ENCODE data around the gene GH2.

GH2 gene

DNA sequence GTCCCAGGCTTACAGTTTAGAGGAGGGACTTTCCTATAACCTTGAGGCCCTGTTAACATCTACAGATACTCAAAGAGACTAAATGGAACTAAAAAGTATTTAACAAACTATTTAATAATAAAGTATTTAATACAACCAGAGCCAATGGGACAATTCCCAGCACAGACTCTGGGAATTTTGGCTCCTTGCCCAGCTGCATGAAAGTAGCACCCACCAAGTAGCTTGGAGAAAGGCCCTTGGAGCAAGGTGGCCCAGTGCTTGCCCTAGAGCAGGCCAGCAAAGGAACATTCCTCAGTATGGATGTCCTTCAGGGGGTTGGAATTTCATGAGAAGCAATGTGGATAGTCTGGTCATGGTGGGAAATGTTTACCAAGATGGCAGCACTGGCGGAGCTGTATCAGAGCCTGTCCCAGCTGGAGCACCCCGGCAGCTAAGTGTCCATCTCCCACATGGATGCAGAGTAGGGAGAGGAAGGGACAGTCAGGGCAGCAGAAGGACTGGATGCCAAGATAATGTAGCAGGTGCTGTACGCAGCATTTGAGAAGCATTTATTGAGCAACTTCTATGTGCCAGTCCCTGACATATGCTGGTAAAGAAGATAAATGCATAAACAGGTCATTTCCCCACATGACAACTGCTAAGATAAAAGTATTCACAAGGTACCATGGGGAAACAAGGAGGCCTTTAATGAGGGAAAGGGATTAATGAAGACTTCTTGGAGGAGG lies 34.1 kb downstream of the GH2 start:
- no peak for TF ChIP-seq CTCF (IDR thresholded peaks at IDR 0.05; ENCODE audit: low read depth, low read length)

DNA sequence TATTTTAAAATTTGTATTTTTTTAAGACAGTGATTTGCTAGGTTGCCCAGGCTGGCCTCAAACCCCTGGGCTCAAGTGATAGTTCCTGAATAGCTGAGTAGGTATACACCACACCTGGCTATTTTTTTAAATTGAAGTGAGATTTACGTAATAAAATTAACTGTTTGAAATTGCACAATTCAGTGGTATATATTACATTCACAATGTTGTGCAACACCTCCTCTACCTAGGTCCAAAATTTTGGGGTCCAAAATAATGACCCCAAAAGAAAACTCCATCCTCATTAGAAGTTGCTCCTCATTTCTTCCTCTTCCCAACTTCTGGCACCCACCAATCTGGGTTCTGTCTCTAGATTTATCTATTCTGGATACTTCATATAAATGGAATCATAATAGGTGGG lies 36.2 kb downstream of the GH2 start:
- no peak for DNase-seq (ENCODE audit: low read depth in 2 of 2)
- TF ChIP-seq CTCF (IDR thresholded peaks at IDR 0.05; ENCODE audit: low read depth, low read length): no peak
- H3K4me3 ChIP-seq (replicated peaks in 1 of 2; ENCODE audit: low read depth in 2 of 2, low read length in 2 of 2): no peak overlapping the region

More for the DNA sequence above, 34.1 kb downstream of the GH2 start:
- DNase-seq (ENCODE audit: low read depth in 2 of 2): no peak
- no peak overlapping the region for H3K4me3 ChIP-seq (replicated peaks in 1 of 2; ENCODE audit: low read depth in 2 of 2, low read length in 2 of 2)

DNA sequence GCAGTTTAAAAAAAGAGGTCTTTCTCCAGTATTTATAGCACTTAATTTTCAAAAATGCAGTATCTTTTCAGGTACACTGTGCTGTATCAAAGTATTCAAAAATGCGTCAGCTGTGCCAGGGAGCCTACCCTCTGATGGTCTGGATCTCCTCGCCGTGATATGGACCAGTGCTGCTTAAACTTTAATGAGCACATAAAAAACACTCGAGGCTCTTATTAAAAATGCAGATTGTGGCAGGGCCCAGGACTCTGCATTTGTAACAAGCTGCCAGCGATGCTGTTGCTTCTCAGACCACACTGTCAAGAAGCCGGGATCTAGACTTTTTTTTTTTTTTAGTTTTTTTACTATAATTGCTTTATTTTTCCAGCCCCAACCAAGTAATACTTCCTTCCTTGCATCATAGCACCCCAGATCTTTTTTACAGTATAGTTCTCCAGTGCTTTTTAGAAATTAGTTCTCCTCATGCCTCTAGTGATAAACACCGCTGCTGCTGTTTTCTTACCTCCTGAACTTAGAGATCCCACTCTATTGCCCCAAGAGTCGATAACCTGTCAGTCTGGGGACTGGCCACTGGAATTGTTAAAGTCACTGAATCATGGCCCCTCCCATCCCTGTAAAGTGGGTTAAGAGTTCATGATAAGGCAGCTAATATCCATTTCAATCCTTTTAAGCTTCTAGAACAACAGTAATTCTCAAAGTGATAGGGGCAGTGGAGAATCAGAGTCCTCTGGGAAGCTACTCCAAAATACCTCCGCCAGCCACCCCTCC lies 37.6 kb downstream of the GH2 start:
- peak in 1 of 2 donors; percentile 16 for DNase-seq (ENCODE audit: low read depth in 2 of 2)
- TF ChIP-seq CTCF (IDR thresholded peaks at IDR 0.05; ENCODE audit: low read depth, low read length): no peak
- no peak overlapping the region for H3K4me3 ChIP-seq (replicated peaks in 1 of 2; ENCODE audit: low read depth in 2 of 2, low read length in 2 of 2)

DNA sequence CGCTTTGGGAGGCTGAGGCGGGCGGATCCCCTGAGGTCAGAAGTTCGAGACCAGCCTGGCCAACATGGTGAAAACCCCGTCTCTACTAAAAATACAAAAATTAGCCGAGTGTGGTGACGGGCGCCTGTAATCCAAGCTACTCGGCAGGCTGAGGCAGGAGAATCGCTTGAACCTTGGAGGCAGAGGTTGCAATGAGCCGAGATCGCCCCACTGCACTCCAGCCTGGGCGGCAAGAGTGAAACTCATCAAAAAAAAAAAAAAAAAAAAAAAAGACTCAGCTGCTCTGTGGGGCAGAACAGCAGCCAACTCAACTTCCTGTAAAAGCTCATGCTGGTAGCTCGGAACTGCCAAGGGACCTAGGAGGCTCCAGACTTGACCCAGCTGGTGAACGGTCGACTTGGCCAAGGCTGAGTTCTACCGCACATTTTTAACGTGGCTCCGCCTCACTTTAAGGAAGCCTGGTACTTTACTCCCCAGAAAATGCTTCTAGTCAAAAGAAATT lies 38.3 kb downstream of the GH2 start:
- peak overlapping the region; percentile 42 to 45 for H3K4me3 ChIP-seq (replicated peaks in 1 of 2; ENCODE audit: low read depth in 2 of 2, low read length in 2 of 2)
- DNase-seq (ENCODE audit: low read depth in 2 of 2): peak; percentile 90 to 98

- DNase-seq (ENCODE audit: low read depth in 2 of 2): peak; percentile 99 to 100
- TF ChIP-seq CTCF (IDR thresholded peaks at IDR 0.05; ENCODE audit: low read depth, low read length): no peak
- peak within 1 kb of the TSS; percentile 90 for H3K4me3 ChIP-seq (replicated peaks in 1 of 2; ENCODE audit: low read depth in 2 of 2, low read length in 2 of 2)
These were observed 39.0 kb downstream of the GH2 start, which contains the start of gene SMARCD2 for GRCh38 chr17:63842540-63843386. TSS of gene SMARCD2 (minus strand) at chr17:63842685. CDS start at chr17:63842674, 11 bp downstream.

- H3K4me3 ChIP-seq (replicated peaks in 1 of 2; ENCODE audit: low read depth in 2 of 2, low read length in 2 of 2): peak overlapping the region; percentile 90
- no peak for TF ChIP-seq CTCF (IDR thresholded peaks at IDR 0.05; ENCODE audit: low read depth, low read length)
- DNase-seq (ENCODE audit: low read depth in 2 of 2): peak in 1 of 2 donors; percentile 20
These were observed 39.6 kb downstream of the GH2 start for GRCh38 chr17:63842173-63842539.
